GM21528 (cell line): Measurements from ENCODE around the gene RSBN1.
"Not testable (repeated sequence)": the region's sequence is repeated elsewhere in the genome, so short reads cannot be mapped to it uniquely, and the experiment has no call there.

Source experiments
- ATAC-seq: cut with Tn5 transposase; IDR thresholded peaks from one replicate; pipeline ENCODE4 v1.9.1; 2021; ENCODE audit warnings: mild to moderate bottlenecking, moderate library complexity; ENCODE audit not compliant: unreplicated experiment, low FRiP score

Gene RSBN1

DNA sequence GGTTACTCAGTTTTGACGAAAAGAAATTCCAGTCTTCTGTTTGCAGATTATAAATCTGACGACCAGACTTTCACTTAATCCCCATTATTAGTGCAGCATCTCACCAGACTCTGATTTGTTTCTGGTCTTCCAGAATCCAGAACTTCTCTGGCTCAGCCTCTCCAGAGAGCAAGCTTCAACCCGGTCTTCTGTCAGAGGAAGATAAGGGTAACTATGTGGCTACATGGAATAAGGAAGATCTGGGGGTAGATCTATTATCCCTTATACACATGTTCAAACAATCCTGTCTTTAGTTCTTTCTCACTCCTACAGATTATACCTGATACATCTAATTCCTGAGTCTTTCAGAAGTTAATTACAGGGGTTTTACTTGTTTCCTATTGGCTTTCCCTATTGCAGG is 62.9 kb downstream of the RSBN1 start:
- no peak for ATAC-seq

DNA sequence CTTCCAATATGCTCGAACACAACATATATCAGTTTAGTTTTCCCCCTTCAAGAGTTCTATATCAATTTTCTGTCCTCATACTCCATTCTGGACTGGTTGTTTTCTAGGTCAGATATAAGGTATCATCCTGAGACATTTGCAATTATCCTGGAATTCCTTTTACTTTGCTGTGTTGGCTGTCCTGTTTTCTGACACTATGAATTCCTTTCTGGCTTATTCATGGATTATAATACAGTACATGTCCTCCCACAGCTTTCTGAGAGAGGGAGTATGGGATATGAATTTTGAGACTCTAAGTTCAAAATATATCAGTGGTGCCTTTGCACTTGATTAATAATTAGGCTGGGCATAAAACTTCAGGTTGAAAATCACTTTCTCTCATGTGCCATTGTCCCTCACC is 64.9 kb downstream of the RSBN1 start:
- ATAC-seq: no peak

- no peak for ATAC-seq
Observed at GRCh38 chr1:113745425-113745824, 66.9 kb downstream of the RSBN1 start.

DNA sequence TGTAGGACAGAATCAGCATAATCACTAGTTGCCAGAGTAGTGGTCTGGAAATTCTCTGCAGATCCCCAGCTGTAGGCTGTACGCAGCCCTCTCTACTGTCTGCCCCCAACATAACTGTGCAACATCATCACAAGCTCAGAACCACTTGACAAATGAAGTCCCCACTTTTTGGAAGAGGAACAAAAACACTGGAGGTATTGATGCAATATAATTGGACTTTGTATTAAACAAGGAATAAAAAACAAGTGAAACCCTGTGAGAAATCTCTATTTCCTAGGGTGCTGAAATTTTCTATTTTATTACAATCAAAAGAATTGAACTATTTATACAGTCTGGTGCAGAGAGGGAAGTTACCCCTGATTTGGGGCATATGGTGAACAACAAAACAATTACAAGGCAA is 68.2 kb downstream of the RSBN1 start:
- ATAC-seq: no peak

DNA sequence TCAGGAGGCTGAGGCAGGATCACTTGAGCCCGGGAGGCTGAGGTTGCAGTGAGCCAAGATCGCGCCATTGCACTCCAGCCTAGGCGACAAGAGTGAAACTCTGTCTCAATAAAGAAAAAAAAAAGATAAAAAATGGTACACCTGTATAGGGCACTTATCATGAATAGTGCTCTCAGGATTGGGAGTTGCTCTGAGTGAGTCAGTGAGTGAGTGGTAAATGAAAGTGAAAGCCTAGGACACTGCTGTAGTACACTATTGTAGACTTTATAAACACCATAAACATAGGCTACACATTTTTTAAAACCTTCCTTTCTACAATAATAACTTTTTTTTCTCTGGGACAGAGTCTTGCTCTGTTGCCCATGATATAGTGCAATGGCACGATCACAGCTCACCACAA is 69.8 kb downstream of the RSBN1 start:
- no peak for ATAC-seq

DNA sequence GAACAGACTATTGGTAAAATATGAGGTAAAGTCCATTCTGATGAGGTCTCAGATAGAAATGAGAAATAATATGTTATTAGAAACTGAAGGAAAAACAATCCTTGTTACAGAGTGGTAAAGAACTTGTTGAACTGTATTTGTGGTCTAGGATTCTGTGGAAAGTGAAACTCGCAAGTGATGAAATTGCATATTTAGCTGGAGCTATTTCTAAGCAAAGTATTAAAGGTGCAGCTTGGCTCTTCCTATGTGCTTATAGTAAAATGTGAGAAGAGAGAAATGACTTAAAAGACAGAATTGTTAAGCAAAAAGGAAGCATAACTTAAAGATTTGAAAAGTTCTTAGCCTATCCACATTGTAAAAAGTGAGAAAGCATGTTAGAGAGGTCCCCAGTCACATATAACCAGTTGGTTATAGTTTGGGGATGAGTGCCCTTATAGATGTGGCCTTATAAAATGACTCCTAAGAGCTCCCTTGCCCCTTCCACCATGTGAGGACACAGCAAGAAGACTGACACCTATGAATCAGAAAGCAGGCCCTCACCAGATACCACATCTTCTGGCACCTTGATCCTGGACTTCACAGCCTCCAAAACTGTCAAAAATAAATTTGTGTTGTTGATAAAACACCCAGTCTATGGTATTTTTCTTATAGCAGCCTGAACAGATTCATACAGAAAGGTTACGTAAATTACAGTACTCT is 77.8 kb downstream of the RSBN1 start:
- no peak for ATAC-seq

- ATAC-seq: no peak
Observed at GRCh38 chr1:113732802-113733201, 79.5 kb downstream of the RSBN1 start.

- ATAC-seq: no peak
Observed at GRCh38 chr1:113721010-113721409, 91.3 kb downstream of the RSBN1 start.

GRCh38 chr1:113718621-113719020 is 93.7 kb downstream of the RSBN1 start:
- not testable (repeated sequence) for ATAC-seq

DNA sequence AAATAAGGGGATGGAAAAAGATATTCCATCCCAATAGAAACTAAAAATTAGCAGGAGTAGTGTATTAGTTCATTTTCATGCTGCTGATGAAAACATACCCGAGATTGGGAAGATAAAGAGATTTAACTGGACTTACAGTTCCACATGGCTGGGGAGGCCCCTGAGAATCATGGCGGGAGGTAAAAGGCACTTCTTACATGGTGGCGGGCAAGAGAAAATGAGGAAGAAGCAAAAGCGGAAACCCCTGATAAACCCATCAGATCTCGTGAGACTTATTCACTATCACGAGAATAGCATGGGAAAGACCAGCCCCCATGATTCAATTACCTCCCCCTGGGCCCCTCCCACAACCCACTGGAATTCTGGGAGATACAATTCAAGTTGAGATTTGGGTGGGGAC is 94.8 kb downstream of the RSBN1 start:
- not testable (repeated sequence) for ATAC-seq

DNA sequence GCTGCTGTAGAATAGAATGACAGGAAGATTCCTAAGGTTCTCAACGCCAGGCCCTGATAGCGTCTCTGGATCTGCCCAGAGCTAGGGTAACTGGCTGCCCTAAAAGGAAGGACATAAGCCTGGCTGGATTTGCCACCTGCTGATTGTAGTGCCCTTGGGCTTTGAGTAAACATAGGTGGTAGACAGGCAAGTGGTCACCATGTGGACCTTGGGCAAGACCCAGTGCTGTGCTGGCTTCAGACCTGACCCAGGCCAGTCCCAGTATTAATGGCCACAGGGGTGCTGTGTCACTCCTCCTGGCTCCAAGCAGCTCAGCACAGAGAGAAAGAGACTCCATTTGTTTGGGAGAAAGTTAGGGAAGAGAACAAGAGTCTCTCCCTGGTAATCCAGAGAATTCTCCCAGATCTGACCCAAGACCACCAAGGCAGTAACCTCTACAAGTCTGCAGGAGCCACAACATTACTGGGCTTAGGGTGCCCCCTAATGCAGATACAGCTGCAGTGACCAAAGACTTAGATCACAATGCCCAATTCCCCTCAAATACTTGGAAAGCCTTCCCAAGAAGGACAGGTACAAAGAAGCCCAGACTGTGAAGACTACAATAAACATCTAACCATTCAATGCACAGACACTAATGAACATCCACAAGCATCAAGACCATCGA is 97.5 kb downstream of the RSBN1 start:
- no peak for ATAC-seq
